Raji (cell line): ENCODE results near the gene LANCL3.

ENCODE experiments used
- POLR2A ChIP-seq: IDR thresholded peaks from 2 replicates; pipeline ENCODE4 v1.6.1; 2011; ENCODE audit warnings: low read depth, low read length, control low read depth; ENCODE audit not compliant: insufficient read depth

LANCL3 gene

DNA sequence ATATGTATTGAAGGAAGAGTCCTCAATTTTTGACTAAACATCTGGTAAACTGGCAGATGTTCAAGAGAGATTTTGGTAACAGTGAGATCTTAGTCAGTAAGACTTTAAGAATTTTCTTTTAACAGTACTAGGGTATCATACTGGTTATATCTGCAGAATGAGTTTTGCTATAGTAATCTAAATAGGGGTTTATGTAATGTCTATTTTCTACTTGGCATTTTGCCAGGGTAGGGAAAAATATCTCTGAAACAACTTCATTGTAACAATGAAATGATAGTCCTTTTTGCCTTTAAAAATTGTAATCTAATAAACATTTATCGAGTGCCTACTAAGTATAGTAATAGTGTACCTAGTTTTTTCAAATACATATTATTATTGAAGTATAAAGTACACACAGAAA, 146.2 kb downstream of the LANCL3 start:
- no peak for TF ChIP-seq POLR2A

DNA sequence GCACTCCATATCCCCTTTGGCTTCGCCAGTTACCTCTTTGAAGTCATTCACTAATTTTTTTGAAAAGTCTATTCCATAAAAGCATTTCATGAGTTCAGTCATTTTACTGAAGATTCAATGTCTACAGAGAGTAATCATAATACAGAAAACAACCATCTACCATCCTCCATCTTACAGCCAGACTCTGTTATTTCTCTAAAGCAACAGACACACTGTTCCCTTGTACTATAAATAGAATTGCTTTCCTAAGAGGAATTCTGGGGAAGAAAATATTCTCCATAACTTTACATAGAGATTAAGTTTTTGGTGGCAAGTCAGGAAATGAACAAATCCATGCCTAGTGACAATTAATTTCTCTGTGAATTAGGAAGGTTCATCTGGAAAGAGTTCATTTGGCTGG, 151.1 kb downstream of the LANCL3 start:
- TF ChIP-seq POLR2A: no peak

- TF ChIP-seq POLR2A: no peak
Measured at GRCh38 chrX:37726346-37726745, 154.9 kb downstream of the LANCL3 start.
